Measurements from ENCODE around the gene APPBP2. TPM values are rescaled to one million over a fixed set of nuclear protein-coding genes. Genes with fewer than 3 reads are reported as not detected.

APPBP2 gene
- total and polyA plus RNA-seq, 2 donors (not counting 3 experiments of a cell fraction or from before 2014, with no cell fraction given): 8.4 to 49.1 TPM

- DNase-seq (ENCODE audit: low read depth, low spot score) (no peak), FAIRE-seq (no peak)
- dilution Hi-C loops (cut with MboI; ENCODE audit: extremely low pct_ligation_motif_present, low sequenced_read_pairs): no loop called here
- H2AFZ ChIP-seq (ENCODE audit: low read depth, low read length): no peak overlapping the region
- no peak overlapping the region for H3K27ac ChIP-seq (ENCODE audit: insufficient read depth, low read depth, low read length)
- ChIA-PET CTCF (no interaction called here), POLR2A (no interaction called here)
- H3K9me3 ChIP-seq (replicated peaks; ENCODE audit: control insufficient read depth, insufficient read depth, low read length): no peaks in the 10 kb centered on the region
- H3K9ac ChIP-seq (replicated peaks; ENCODE audit: extremely low read depth, insufficient read depth, low read length): no peak overlapping the region
- no peak overlapping the region for H3K4me2 ChIP-seq (ENCODE audit: insufficient read depth, low read length)
- intact Hi-C loops (cut with micrococcal nuclease): no loop called here
- no peak overlapping the region for H3K4me3 ChIP-seq (replicated peaks in 1 of 3; ENCODE audit: insufficient read depth in 1 of 3, low read depth in 1 of 3, low read length in 3 of 3)
- peaks cover 4% of the 10 kb centered on the region for H3K9me1 ChIP-seq (replicated peaks; ENCODE audit: control insufficient read depth, extremely low read depth, insufficient read depth, low read length)
- H4K20me1 ChIP-seq (replicated peaks; ENCODE audit: control insufficient read depth, extremely low read depth, insufficient read depth, low read length): peaks cover 8% of the 10 kb centered on the region
- peaks cover 69% of the 10 kb centered on the region for H3K79me2 ChIP-seq (ENCODE audit: control insufficient read depth, insufficient read depth, low read length)
- no peaks in the 10 kb centered on the region for H3K27me3 ChIP-seq (ENCODE audit: control insufficient read depth in 2 of 2, insufficient read depth in 2 of 2, low read length in 2 of 2)
- TF ChIP-seq GATA2 (IDR thresholded peaks at IDR 0.05; ENCODE audit: insufficient read depth, insufficient read length, low read depth, low read length) (no peak), FOS (IDR thresholded peaks at IDR 0.05; ENCODE audit: borderline replicate concordance, insufficient read depth, low read length) (no peak), CTCF (IDR thresholded peaks at IDR 0.05; ENCODE audit: extremely low read depth in 1 of 2, insufficient read depth in 1 of 2, low read depth in 1 of 2, low read length in 2 of 2) (no peak), EZH2 (IDR thresholded peaks at IDR 0.05; ENCODE audit: borderline replicate concordance, low read depth, low read length, severe bottlenecking) (no peak), POLR2AphosphoS5 (IDR thresholded peaks at IDR 0.05; ENCODE audit: insufficient read depth, low read depth, low read length) (no peak), POLR2A (IDR thresholded peaks at IDR 0.05; ENCODE audit: low read depth, low read length) (no peak), JUN (IDR thresholded peaks at IDR 0.05; ENCODE audit: borderline replicate concordance, insufficient read depth, insufficient read length, low read depth) (no peak), MAX (IDR thresholded peaks at IDR 0.05; ENCODE audit: insufficient read depth, insufficient read length) (no peak), MYC (IDR thresholded peaks at IDR 0.05; ENCODE audit: low read depth, low read length) (no peak)
- no TSS peak for BruUV-seq (replicated peaks)
- H3K4me1 ChIP-seq (ENCODE audit: control insufficient read depth, extremely low read depth, insufficient read depth, low read length): peaks cover 3% of the 10 kb centered on the region
- H3K36me3 ChIP-seq (ENCODE audit: control insufficient read depth in 2 of 2, extremely low read depth in 1 of 2, insufficient read depth in 2 of 2, low read length in 2 of 2): no peaks in the 10 kb centered on the region
These were observed 15.3 kb downstream of the APPBP2 start for GRCh38 chr17:60510723-60511122.
